Erythroblast (primary cell): ENCODE results near the gene IMPACT.

Experiments used
- GATA1 ChIP-seq: IDR thresholded peaks from 2 replicates; pipeline ENCODE4 v1.6.1; 2011; ENCODE audit warnings: low read depth, mild to moderate bottlenecking, control low read depth, low read length, moderate library complexity
- POLR2A ChIP-seq: IDR thresholded peaks from 2 replicates; pipeline ENCODE4 v1.6.1; 2011; ENCODE audit warnings: mild to moderate bottlenecking, low read length

DNA sequence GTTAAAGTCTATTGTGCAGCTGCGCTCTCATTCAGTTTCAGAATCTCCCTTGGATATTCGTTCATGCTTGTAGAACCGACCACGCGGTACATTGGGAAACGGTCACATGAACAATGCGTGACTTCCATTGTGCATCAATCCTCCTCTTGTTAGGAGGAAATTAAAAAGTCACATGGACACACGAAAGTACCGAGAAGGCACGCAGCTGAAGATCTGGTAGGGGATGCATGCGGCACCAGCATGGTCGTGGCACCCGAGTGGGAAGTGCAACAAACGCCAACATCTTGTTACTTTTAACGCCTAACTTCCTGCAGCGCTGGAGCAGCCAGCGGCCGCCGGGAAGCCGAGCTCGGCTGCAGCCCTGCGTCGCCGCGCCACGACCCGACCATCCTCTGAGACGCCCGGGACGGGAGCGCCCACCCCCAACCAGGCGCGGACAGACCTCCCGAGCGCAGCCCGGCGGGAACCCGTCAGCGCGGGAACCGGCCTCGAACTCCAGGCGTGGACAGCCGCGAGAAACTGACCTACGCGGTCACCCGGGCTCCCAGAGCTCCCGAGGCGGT, 29.3 kb upstream of the IMPACT start:
- TF ChIP-seq POLR2A (peak; percentile 63), GATA1 (no peak)
